Stimulated activated CD4-positive, alpha-beta T cell treated with anti-CD3 and anti-CD28 coated beads, TNF-alpha, amount 100 ng/mL, for 1 hour (primary cell): Measurements from ENCODE around the gene C14orf39.
"Not testable (repeated sequence)": the region's sequence is repeated elsewhere in the genome, so short reads cannot be mapped to it uniquely, and the experiment has no call there.

ENCODE experiments used
- DNase-seq, 3 donors: peaks; one replicate each; pipeline ENCODE4 v3.0.0-alpha.2; 2020; ENCODE audit warnings: low read depth in 3 of 3, low spot score in 1 of 3

C14orf39 gene

GRCh38 chr14:60495946-60496345, 10.1 kb upstream of the C14orf39 start:
- no peak for DNase-seq

DNA sequence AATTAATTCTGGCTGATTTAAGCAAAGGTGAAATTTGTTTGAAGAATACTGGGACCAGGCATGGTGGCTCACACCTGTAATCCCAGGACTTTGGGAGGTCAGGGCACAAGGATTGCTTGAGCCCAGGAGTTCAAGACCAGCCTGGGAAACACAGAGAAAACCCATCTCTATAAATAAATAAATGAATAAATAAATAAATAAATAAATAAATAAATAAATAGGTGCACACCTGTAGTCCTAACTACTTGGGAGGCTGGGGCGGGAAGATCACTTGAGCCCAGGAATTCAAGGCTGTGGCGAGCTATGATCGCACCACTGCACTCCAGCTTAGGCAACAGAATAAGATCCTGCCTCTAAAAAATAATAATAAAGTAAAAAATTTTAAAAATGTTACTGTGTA, 4.4 kb upstream of the C14orf39 start:
- DNase-seq = no peak

DNA sequence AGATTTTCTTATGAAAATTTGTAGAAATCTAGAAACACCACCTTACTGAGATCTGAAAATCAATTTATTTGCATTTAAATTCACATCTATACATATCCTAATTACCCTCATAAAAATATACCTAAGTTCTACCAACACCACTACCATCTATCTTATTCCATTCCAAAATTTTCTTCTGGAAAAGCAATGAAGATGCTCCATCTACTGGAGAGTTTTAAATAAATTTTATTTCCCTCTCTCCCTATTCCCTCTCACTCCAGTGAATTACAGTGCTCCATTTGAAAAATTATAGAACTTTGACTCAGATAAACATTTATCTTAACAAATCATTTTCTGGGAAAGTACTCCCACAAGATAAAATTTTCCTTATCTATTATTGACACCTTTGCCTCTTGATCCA, 2.3 kb upstream of the C14orf39 start:
- DNase-seq = no peak

- DNase-seq = no peak
These were observed 1.3 kb upstream of the C14orf39 start for GRCh38 chr14:60487211-60487610.

DNA sequence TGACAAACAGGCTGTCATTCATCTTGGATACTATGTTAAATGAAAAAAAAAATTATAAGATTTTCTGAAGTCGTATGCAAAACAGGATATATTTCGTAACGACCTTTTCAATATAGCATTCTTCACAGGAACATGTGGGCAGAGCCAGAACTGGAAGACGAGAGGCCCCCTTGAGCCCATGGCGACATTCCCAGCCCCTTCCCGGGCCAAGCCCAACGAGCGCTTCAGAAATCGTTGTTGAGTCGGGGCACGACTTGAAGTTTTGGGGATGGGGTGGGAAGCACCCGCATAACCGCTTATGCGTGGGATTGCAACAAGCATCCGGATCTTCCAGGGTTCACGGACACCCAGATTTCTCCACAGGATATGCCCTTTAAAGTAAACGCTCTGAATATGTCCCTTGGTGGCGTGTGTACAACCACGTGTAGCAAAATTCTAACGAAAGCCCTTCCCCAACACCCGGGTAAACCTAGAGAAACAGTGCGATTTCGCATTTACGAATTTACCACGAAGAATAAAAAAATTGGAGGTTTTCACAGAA, 736 bp downstream of the C14orf39 start:
- DNase-seq = no peak

- no peak for DNase-seq
These were observed 3.1 kb downstream of the C14orf39 start for GRCh38 chr14:60482743-60483142.

DNA sequence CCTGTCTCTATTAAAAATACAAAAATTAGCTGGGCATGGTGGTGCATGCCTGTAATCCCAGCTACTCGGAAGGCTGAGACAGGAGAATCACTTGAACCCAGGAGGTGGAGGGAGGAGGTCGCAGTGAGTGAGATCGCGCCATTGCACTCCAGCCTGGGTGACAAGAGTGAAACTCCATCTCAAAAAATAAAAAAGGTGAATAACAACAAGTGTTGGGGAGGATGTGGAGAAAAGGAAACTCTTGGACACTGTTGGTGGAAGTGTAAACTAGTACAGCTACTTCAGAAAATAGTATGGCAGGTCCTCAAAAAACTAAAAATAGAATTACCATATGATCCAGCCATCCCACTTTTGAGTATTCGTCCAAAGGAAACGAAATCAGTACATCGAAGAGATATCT, 5.6 kb downstream of the C14orf39 start:
- not testable (repeated sequence) for DNase-seq

- DNase-seq = no peak
These were observed 30.0 kb downstream of the C14orf39 start for GRCh38 chr14:60455875-60456274.

DNA sequence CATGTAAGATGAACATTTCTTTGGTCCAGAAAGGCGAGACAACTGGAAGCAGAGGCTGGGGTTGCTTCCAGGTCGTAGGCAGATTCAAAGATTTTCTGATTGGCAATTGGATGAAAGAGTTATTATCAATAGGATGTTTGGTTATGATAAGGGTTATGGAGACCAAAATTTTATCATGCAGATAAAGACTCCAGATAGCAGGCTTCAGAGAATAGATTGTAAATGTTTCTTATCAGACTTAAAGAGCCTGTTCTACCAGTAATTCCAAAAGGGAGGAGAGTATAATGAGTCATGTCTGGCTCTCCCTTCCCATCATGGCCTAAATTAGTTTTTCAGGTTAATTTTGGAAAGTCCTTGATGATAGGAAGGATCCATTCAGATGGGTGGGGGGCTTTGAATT, 55.6 kb downstream of the C14orf39 start:
- DNase-seq = no peak

DNA sequence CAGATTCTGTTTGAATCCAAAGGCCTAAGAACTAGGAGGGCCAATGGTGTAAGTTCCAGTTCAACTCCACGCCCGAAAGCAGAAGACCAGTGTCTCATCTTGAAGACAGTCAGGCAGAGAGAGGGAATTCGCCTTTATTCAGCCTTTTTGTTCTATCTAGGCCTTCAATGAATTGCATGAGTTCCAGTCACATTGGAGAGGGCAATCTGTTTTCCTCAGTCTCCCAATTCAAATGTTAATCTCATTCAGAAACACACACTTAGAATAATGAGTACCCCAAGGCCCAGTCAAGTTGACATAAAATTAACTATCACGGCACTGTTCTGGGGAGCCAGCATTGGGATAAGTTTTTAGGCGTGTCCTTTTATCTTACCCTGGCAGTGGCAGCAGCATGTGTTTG, 65.8 kb downstream of the C14orf39 start:
- no peak for DNase-seq

DNA sequence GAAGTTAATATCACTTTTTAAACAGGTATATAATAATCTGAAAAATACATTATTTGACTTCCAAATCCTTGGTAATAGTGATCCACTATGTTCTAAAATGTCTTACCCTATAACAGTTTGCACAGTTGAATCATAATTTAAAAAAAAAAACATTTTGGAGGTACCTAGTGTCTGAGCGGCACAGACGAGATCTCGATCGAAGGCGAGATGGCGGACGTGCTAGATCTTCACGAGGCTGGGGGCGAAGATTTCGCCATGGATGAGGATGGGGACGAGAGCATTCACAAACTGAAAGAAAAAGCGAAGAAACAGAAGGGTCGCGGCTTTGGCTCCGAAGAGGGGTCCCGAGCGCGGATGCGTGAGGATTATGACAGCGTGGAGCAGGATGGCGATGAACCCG, 88.3 kb downstream of the C14orf39 start:
- not testable (repeated sequence) for DNase-seq

DNA sequence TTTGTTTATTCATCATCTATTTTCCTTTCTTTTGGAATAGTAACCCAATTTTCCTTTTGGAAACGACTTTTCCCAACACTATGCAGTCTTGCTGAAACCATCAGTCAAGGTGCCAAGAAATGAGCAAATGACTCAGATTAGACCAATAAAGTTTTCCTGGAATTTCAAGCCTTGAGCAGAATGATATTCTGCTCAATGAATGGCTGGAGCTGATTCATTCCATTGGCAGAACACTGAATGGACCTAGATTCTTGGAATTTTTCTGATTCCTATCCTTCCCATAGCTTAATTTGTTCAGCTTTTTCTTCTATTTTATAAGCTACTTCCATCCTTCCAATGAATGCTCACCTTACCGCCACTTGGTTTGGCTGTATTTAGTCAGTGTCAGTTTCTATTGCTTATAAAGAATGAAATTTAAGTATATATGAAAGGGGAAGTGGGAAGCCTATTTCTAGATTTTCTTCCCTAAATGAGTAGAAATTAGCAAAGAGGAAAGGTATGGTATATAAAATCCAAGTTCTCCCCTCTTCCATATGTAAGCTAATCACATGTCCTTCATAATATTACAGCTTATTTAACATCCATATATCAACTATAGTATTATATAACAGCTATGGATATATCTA, 89.0 kb downstream of the C14orf39 start:
- DNase-seq = no peak
